ENCODE measurements around the gene PPM1B.

DNA sequence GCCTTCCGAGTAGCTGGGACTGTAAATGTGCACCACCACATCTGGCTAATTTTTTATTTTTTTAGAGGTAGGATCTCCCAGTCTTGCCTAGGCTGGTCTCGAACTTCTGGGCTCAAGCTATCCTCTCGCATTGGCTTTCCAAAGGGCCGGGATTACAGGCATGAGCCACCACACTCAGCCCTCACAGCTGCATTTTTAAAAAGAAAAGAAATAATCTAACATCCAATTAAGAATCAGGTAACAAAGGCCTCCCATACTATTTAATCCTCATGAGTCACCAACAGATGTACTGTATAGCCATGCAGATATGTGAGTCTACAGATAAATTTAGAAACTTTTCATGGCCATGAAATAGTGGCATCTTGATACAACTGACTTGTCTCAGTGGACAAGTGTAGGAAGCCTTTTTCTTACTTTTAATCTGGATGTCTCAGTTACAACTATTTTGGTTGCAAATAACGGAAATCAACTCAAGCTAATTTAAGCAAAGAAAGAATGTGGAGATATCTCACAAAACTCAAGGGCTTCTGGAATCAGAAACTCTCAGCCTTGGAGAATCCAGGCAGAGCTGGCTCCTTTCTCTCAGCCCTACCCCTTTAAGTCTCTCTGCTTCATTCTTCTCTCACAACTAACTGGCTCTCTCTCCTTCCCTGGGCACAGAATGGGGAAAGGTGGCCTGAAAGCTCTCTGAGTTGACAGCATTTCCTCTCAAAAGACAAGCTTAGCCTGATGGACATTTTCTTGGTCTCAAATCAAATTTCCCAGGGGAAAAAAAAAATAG, 12.8 kb upstream of the PPM1B start:
- no peak for TF ChIP-seq EZH2 (IDR thresholded peaks at IDR 0.05; ENCODE audit: low read depth, unreplicated experiment)
- TF ChIP-seq EZH2phosphoT487 (IDR thresholded peaks at IDR 0.05; ENCODE audit: unreplicated experiment), result no peak
- TF ChIP-seq, protein P1, sequence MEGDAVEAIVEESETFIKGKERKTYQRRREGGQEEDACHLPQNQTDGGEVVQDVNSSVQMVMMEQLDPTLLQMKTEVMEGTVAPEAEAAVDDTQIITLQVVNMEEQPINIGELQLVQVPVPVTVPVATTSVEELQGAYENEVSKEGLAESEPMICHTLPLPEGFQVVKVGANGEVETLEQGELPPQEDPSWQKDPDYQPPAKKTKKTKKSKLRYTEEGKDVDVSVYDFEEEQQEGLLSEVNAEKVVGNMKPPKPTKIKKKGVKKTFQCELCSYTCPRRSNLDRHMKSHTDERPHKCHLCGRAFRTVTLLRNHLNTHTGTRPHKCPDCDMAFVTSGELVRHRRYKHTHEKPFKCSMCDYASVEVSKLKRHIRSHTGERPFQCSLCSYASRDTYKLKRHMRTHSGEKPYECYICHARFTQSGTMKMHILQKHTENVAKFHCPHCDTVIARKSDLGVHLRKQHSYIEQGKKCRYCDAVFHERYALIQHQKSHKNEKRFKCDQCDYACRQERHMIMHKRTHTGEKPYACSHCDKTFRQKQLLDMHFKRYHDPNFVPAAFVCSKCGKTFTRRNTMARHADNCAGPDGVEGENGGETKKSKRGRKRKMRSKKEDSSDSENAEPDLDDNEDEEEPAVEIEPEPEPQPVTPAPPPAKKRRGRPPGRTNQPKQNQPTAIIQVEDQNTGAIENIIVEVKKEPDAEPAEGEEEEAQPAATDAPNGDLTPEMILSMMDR (conservative IDR thresholded peaks at IDR 0.05; ENCODE audit: low read depth in 2 of 2), result no peak
- no peak for TF ChIP-seq JUNB (IDR thresholded peaks at IDR 0.05; ENCODE audit: unreplicated experiment)
- TF ChIP-seq CREB1 (CRISPR knock-in tag; IDR thresholded peaks at IDR 0.05; ENCODE audit: low read depth), result no peak
- no peak for TF ChIP-seq POLR2AphosphoS5 (IDR thresholded peaks at IDR 0.05; ENCODE audit: low read depth)
- TF ChIP-seq, protein P2, sequence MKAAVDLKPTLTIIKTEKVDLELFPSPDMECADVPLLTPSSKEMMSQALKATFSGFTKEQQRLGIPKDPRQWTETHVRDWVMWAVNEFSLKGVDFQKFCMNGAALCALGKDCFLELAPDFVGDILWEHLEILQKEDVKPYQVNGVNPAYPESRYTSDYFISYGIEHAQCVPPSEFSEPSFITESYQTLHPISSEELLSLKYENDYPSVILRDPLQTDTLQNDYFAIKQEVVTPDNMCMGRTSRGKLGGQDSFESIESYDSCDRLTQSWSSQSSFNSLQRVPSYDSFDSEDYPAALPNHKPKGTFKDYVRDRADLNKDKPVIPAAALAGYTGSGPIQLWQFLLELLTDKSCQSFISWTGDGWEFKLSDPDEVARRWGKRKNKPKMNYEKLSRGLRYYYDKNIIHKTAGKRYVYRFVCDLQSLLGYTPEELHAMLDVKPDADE (IDR thresholded peaks at IDR 0.05), result no peak
- TF ChIP-seq ZNF331 (CRISPR knock-in tag; IDR thresholded peaks at IDR 0.05; ENCODE audit: low read depth), result no peak
- TF ChIP-seq, protein P3, sequence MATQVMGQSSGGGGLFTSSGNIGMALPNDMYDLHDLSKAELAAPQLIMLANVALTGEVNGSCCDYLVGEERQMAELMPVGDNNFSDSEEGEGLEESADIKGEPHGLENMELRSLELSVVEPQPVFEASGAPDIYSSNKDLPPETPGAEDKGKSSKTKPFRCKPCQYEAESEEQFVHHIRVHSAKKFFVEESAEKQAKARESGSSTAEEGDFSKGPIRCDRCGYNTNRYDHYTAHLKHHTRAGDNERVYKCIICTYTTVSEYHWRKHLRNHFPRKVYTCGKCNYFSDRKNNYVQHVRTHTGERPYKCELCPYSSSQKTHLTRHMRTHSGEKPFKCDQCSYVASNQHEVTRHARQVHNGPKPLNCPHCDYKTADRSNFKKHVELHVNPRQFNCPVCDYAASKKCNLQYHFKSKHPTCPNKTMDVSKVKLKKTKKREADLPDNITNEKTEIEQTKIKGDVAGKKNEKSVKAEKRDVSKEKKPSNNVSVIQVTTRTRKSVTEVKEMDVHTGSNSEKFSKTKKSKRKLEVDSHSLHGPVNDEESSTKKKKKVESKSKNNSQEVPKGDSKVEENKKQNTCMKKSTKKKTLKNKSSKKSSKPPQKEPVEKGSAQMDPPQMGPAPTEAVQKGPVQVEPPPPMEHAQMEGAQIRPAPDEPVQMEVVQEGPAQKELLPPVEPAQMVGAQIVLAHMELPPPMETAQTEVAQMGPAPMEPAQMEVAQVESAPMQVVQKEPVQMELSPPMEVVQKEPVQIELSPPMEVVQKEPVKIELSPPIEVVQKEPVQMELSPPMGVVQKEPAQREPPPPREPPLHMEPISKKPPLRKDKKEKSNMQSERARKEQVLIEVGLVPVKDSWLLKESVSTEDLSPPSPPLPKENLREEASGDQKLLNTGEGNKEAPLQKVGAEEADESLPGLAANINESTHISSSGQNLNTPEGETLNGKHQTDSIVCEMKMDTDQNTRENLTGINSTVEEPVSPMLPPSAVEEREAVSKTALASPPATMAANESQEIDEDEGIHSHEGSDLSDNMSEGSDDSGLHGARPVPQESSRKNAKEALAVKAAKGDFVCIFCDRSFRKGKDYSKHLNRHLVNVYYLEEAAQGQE (IDR thresholded peaks at IDR 0.05; ENCODE audit: unreplicated experiment), result no peak
- no peak for TF ChIP-seq ZNF114 (CRISPR knock-in tag; IDR thresholded peaks at IDR 0.05)
- no peak for TF ChIP-seq STAT1 (IDR thresholded peaks at IDR 0.05; ENCODE audit: unreplicated experiment)
- TF ChIP-seq, protein P4, sequence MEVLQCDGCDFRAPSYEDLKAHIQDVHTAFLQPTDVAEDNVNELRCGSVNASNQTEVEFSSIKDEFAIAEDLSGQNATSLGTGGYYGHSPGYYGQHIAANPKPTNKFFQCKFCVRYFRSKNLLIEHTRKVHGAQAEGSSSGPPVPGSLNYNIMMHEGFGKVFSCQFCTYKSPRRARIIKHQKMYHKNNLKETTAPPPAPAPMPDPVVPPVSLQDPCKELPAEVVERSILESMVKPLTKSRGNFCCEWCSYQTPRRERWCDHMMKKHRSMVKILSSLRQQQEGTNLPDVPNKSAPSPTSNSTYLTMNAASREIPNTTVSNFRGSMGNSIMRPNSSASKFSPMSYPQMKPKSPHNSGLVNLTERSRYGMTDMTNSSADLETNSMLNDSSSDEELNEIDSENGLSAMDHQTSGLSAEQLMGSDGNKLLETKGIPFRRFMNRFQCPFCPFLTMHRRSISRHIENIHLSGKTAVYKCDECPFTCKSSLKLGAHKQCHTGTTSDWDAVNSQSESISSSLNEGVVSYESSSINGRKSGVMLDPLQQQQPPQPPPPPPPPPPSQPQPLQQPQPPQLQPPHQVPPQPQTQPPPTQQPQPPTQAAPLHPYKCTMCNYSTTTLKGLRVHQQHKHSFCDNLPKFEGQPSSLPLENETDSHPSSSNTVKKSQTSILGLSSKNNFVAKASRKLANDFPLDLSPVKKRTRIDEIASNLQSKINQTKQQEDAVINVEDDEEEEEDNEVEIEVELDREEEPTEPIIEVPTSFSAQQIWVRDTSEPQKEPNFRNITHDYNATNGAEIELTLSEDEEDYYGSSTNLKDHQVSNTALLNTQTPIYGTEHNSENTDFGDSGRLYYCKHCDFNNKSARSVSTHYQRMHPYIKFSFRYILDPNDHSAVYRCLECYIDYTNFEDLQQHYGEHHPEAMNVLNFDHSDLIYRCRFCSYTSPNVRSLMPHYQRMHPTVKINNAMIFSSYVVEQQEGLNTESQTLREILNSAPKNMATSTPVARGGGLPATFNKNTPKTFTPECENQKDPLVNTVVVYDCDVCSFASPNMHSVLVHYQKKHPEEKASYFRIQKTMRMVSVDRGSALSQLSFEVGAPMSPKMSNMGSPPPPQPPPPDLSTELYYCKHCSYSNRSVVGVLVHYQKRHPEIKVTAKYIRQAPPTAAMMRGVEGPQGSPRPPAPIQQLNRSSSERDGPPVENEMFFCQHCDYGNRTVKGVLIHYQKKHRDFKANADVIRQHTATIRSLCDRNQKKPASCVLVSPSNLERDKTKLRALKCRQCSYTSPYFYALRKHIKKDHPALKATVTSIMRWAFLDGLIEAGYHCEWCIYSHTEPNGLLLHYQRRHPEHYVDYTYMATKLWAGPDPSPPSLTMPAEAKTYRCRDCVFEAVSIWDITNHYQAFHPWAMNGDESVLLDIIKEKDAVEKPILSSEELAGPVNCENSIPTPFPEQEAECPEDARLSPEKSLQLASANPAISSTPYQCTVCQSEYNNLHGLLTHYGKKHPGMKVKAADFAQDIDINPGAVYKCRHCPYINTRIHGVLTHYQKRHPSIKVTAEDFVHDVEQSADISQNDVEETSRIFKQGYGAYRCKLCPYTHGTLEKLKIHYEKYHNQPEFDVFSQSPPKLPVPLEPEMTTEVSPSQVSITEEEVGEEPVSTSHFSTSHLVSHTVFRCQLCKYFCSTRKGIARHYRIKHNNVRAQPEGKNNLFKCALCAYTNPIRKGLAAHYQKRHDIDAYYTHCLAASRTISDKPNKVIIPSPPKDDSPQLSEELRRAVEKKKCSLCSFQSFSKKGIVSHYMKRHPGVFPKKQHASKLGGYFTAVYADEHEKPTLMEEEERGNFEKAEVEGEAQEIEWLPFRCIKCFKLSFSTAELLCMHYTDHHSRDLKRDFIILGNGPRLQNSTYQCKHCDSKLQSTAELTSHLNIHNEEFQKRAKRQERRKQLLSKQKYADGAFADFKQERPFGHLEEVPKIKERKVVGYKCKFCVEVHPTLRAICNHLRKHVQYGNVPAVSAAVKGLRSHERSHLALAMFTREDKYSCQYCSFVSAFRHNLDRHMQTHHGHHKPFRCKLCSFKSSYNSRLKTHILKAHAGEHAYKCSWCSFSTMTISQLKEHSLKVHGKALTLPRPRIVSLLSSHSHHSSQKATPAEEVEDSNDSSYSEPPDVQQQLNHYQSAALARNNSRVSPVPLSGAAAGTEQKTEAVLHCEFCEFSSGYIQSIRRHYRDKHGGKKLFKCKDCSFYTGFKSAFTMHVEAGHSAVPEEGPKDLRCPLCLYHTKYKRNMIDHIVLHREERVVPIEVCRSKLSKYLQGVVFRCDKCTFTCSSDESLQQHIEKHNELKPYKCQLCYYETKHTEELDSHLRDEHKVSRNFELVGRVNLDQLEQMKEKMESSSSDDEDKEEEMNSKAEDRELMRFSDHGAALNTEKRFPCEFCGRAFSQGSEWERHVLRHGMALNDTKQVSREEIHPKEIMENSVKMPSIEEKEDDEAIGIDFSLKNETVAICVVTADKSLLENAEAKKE (CRISPR knock-in tag; IDR thresholded peaks at IDR 0.05), result no peak
- no peak for TF ChIP-seq NANOG (IDR thresholded peaks at IDR 0.05; ENCODE audit: borderline replicate concordance)

All from GM23338 (cell line).